Esophagus squamous epithelium (tissue), 5 donors: ENCODE results near the gene MPND. TPM values are rescaled to one million over a fixed set of nuclear protein-coding genes. Genes with fewer than 3 reads are reported as not detected.
A peak's percentile ranks its signal among the peaks of the same experiment; 100 is the strongest.

Source experiments
- DNase-seq: peaks from one replicate; lab custom pipeline; 2025; lab: John Stamatoyannopoulos, UW
- H3K27ac ChIP-seq, 4 donors: fragments of 200-600 bp; sonication (generic); one replicate each; pipeline ENCODE4 v1.5.1; 2016 to 2019; ENCODE audit warnings: mild to moderate bottlenecking in 1 of 4
- H3K27me3 ChIP-seq, 4 donors: fragments of 200-600 bp; sonication (generic); 1 replicate in 3 of 4; 2 replicates in 1 of 4; pipeline versions ENCODE4 v1.5.1 to v1.6.0; 2017 to 2021; ENCODE audit warnings: antibody characterized with exemption in 1 of 4
- H3K36me3 ChIP-seq, 3 donors: fragments of 200-600 bp; sonication (generic); one replicate each; pipeline ENCODE4 v1.5.1; 2016 to 2019
- H3K4me1 ChIP-seq, 3 donors: fragments of 200-600 bp; sonication (generic); one replicate each; pipeline ENCODE4 v1.5.1; 2017 to 2019
- H3K4me3 ChIP-seq, 4 donors: fragments of 200-600 bp; sonication (generic); 1 replicate in 3 of 4; 2 replicates in 1 of 4; pipeline ENCODE4 v1.5.1; 2016 to 2019; ENCODE audit warnings: mild to moderate bottlenecking in 2 of 4, moderate library complexity in 1 of 4
- H3K9me3 ChIP-seq, 3 donors: fragments of 200-600 bp; sonication (generic); one replicate each; pipeline ENCODE4 v1.5.1; 2016 to 2019
- CTCF ChIP-seq, 6 experiments: fragments of 450-650 bp in 4 of 6; fragments of 200-600 bp in 2 of 6; sonication (generic) in 2 of 6; IDR thresholded peaks; one replicate each; pipeline ENCODE4 v1.5.1; 2016 to 2019; ENCODE audit warnings: antibody characterized with exemption in 6 of 6, mild to moderate bottlenecking in 4 of 6, moderate library complexity in 4 of 6
- POLR2A ChIP-seq, 4 donors: fragments of 450-650 bp; IDR thresholded peaks; one replicate each; pipeline ENCODE4 v1.6.1; 2017; ENCODE audit warnings: antibody characterized with exemption in 4 of 4, mild to moderate bottlenecking in 4 of 4, moderate library complexity in 3 of 4
- WGBS, 2 donors: methylation state at CpG; one replicate each; pipeline ENCODE4 v1.1.5; 2018; 5-methylcytosine and 5-hydroxymethylcytosine counted together
- intact Hi-C: fragments of 100-400 bp; cut with DNase I; formaldehyde crosslinking; loops from one replicate; pipeline ENCODE4 v1.15.0; 2022
- total RNA-seq, 4 donors: library from RNA; depleted of rRNA; stranded (reverse); fragments of >200 nt; gene quantifications; one replicate each; pipeline ENCODE4 v1.1.0, GENCODE V29; 2016
- donor health status: DM: yes; HTN: yes; CAD: no.

Gene MPND
- total RNA-seq, 4 donors from 2014 or later, result 2.5 to 11.1 (median 6.5) TPM

GRCh38 chr19:4352701-4353121 is 9.3 kb downstream of the MPND start:
- no peak overlapping the region for H3K4me3 ChIP-seq
- intact Hi-C loops, result loop anchor here (5.0 kb wide), 1 partner anchor 85 kb away; no protein-coding TSS in a partner anchor
- peak overlapping the region in 1 of 4 donors; percentile 14 for H3K27ac ChIP-seq
- no peaks in the 10 kb centered on the region for H3K9me3 ChIP-seq
- H3K4me1 ChIP-seq, result no peaks in the 10 kb centered on the region
- TF ChIP-seq CTCF (IDR thresholded peaks at IDR 0.05) (peak; percentile 20 to 93 (median 74)), POLR2A (IDR thresholded peaks at IDR 0.05) (no peak)
- DNase-seq, result no peak
- no peaks in the 10 kb centered on the region for H3K27me3 ChIP-seq
- peaks cover 0 to 77% (median 0%) of the 10 kb centered on the region in 3 donors for H3K36me3 ChIP-seq
- 37 to 48% methylated on average over 4 to 7 of the region's 9 CpGs for whole genome bisulfite sequencing, 2 donors

GRCh38 chr19:4354282-4354681 is 10.9 kb downstream of the MPND start:
- Histone ChIP-seq H3K4me3 (no peak overlapping the region), H3K27me3 (no peaks in the 10 kb centered on the region), H3K4me1 (peaks cover 0 to under 1% (median 0%) of the 10 kb centered on the region in 3 donors), H3K9me3 (no peaks in the 10 kb centered on the region), H3K36me3 (peaks cover 0 to 77% (median 0%) of the 10 kb centered on the region in 3 donors), H3K27ac (no peak overlapping the region)
- WGBS, 2 donors, result 87 to 100% methylated on average over 1 to 9 of the region's 12 CpGs
- no peak for DNase-seq
- TF ChIP-seq POLR2A (IDR thresholded peaks at IDR 0.05), result no peak
- TF ChIP-seq CTCF (IDR thresholded peaks at IDR 0.05), result no peak
- intact Hi-C loops, result loop anchor here (5.0 kb wide), 1 partner anchor 87 kb away; no protein-coding TSS in a partner anchor

GRCh38 chr19:4354897-4355296 is 11.5 kb downstream of the MPND start:
- intact Hi-C loops, result loop anchor here (5.0 kb wide), 1 partner anchor 88 kb away; no protein-coding TSS in a partner anchor
- no peak for DNase-seq

GRCh38 chr19:4357095-4357797 is 13.9 kb downstream of the MPND start:
- intact Hi-C loops, result no loop called here
- no peak overlapping the region for H3K27ac ChIP-seq
- no peak for DNase-seq

More at GRCh38 chr19:4354897-4355296, 11.5 kb downstream of the MPND start:
- Histone ChIP-seq H3K4me3 (no peak overlapping the region), H3K9me3 (no peaks in the 10 kb centered on the region), H3K4me1 (peaks cover 0 to 7% (median 0%) of the 10 kb centered on the region in 3 donors), H3K36me3 (peaks cover 0 to 77% (median 2%) of the 10 kb centered on the region in 3 donors), H3K27me3 (no peaks in the 10 kb centered on the region), H3K27ac (no peak overlapping the region)
- TF ChIP-seq CTCF (IDR thresholded peaks at IDR 0.05) (no peak), POLR2A (IDR thresholded peaks at IDR 0.05) (no peak)
- WGBS, 2 donors, result 75 to 85% methylated on average over 3 to 10 of the region's 17 CpGs

More at GRCh38 chr19:4357095-4357797, 13.9 kb downstream of the MPND start:
- no peaks in the 10 kb centered on the region for H3K9me3 ChIP-seq
- no peaks in the 10 kb centered on the region for H3K27me3 ChIP-seq
- H3K36me3 ChIP-seq, result peaks cover 12 to 89% (median 23%) of the 10 kb centered on the region in 3 donors
- TF ChIP-seq POLR2A (IDR thresholded peaks at IDR 0.05) (no peak), CTCF (IDR thresholded peaks at IDR 0.05) (no peak)
- 79 to 81% methylated on average over 5 to 11 of the region's 23 CpGs for WGBS, 2 donors
- H3K4me1 ChIP-seq, result peaks cover 0 to 27% (median 8%) of the 10 kb centered on the region in 3 donors
- H3K4me3 ChIP-seq, result no peak overlapping the region
